ENCODE measurements around the gene SH3RF3.

The SH3RF3 gene

GRCh38 chr2:109353806-109354745 lies 225.1 kb downstream of the SH3RF3 start:
- no peak for DNase-seq (ENCODE audit: low read depth)

GRCh38 chr2:109355192-109355843 lies 226.3 kb downstream of the SH3RF3 start:
- no peak for DNase-seq (ENCODE audit: low read depth)

GRCh38 chr2:109356324-109357035 lies 227.5 kb downstream of the SH3RF3 start:
- DNase-seq (ENCODE audit: low read depth), result no peak

- no peak for DNase-seq (ENCODE audit: low read depth)
These were observed 235.2 kb downstream of the SH3RF3 start for GRCh38 chr2:109364217-109364616.

- DNase-seq (ENCODE audit: low read depth), result no peak
These were observed 236.1 kb downstream of the SH3RF3 start for GRCh38 chr2:109365131-109365530.

GRCh38 chr2:109367683-109368082 lies 238.7 kb downstream of the SH3RF3 start:
- no peak for DNase-seq (ENCODE audit: low read depth)

- DNase-seq (ENCODE audit: low read depth), result no peak
These were observed 239.8 kb downstream of the SH3RF3 start for GRCh38 chr2:109368798-109369197.

GRCh38 chr2:109369671-109370191 lies 240.7 kb downstream of the SH3RF3 start:
- DNase-seq (ENCODE audit: low read depth), result no peak

- no peak for DNase-seq (ENCODE audit: low read depth)
These were observed 241.5 kb downstream of the SH3RF3 start for GRCh38 chr2:109370399-109371035.

- DNase-seq (ENCODE audit: low read depth), result no peak
These were observed 242.6 kb downstream of the SH3RF3 start for GRCh38 chr2:109371481-109372170.

GRCh38 chr2:109372171-109372568 lies 243.2 kb downstream of the SH3RF3 start:
- no peak for DNase-seq (ENCODE audit: low read depth)

GRCh38 chr2:109372614-109373013 lies 243.6 kb downstream of the SH3RF3 start:
- no peak for DNase-seq (ENCODE audit: low read depth)

GRCh38 chr2:109373791-109374547 lies 245.0 kb downstream of the SH3RF3 start:
- DNase-seq (ENCODE audit: low read depth), result no peak

GRCh38 chr2:109374548-109375130 lies 245.6 kb downstream of the SH3RF3 start:
- no peak for DNase-seq (ENCODE audit: low read depth)

GRCh38 chr2:109375131-109375561 lies 246.1 kb downstream of the SH3RF3 start:
- DNase-seq (ENCODE audit: low read depth), result no peak

GRCh38 chr2:109375656-109376055 lies 246.7 kb downstream of the SH3RF3 start:
- DNase-seq (ENCODE audit: low read depth), result no peak

GRCh38 chr2:109376115-109376514 lies 247.1 kb downstream of the SH3RF3 start:
- DNase-seq (ENCODE audit: low read depth), result no peak

- no peak for DNase-seq (ENCODE audit: low read depth)
These were observed 247.9 kb downstream of the SH3RF3 start for GRCh38 chr2:109376796-109377495.

- no peak for DNase-seq (ENCODE audit: low read depth)
These were observed 249.0 kb downstream of the SH3RF3 start for GRCh38 chr2:109377976-109378375.

Measured in non-pigmented ciliary epithelial cell (primary cell).